Measurements from ENCODE around the gene RTN4R. TPM values are rescaled to one million over a fixed set of nuclear protein-coding genes. Genes with fewer than 3 reads are reported as not detected.

The RTN4R gene
- total RNA-seq, 1 donor from 2014 or later, result 2.9 TPM

DNA sequence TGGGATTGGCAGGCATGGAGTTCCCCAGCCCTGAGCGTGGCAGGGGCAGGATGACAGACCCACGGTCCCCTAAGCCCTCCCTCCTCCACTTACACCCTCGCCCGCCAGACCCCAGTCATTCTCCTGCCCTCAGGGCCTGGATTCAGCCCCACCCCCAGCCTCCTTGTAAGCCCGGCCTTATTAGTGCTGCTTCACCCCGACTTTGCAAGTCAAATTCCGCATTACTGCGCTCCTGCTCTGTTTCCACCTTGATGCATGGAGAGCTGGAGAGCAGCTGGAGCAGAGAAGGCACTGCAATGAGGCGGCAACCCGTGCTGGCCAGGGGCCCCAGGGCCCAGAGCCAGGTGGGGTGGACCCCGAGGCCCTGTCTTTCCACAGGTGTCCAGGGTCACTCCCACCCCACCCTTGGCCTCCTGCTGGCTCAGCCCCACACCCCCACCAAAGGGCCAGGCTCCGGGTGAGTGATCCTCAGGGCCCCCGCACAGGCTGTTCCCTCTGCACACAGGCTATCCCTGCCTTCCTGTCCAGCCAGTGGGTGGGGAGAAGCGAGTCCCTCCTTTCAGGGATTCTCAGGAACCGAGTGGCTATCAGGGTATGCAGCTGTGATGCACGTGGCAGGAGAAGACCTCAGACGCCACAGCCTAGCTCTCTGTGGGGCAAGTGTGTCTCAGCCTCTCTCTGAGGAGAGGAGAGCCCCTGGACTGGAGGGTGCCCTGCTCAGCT is 36.4 kb downstream of the RTN4R start:
- Mint-ChIP-seq H3K27me3 (ENCODE audit: low read depth, unreplicated experiment) (peaks cover 15% of the 10 kb centered on the region), H3K4me1 (ENCODE audit: low read depth, unreplicated experiment) (no peaks in the 10 kb centered on the region), H3K27ac (ENCODE audit: unreplicated experiment) (no peak overlapping the region), H3K9me3 (ENCODE audit: unreplicated experiment) (no peaks in the 10 kb centered on the region), H3K4me3 (ENCODE audit: unreplicated experiment) (no peak overlapping the region), H3K36me3 (ENCODE audit: low read depth, unreplicated experiment) (no peaks in the 10 kb centered on the region)
- Histone ChIP-seq H3K36me3 (ENCODE audit: insufficient read depth, low read length) (no peaks in the 10 kb centered on the region), H3K4me2 (ENCODE audit: low read length) (no peak overlapping the region), H2AFZ (ENCODE audit: low read depth, low read length) (no peak overlapping the region), H3K27ac (ENCODE audit: low read depth, low read length) (no peak overlapping the region), H3K27me3 (ENCODE audit: insufficient read depth, low read length) (peaks cover 10% of the 10 kb centered on the region), H3K4me1 (ENCODE audit: insufficient read depth, low read length) (no peaks in the 10 kb centered on the region), H4K20me1 (ENCODE audit: insufficient read depth, low read length) (no peaks in the 10 kb centered on the region), H3K9ac (ENCODE audit: low read length) (no peak overlapping the region), H3K79me2 (ENCODE audit: insufficient read depth, low read length) (no peaks in the 10 kb centered on the region), H3K9me3 (ENCODE audit: insufficient read depth, low read depth, low read length) (no peaks in the 10 kb centered on the region), H3K4me3 (ENCODE audit: insufficient read depth, low read depth, low read length) (no peak overlapping the region)
- FAIRE-seq, result no peak
- no peak for DNase-seq (ENCODE audit: low read depth)
- TF ChIP-seq, protein P1, sequence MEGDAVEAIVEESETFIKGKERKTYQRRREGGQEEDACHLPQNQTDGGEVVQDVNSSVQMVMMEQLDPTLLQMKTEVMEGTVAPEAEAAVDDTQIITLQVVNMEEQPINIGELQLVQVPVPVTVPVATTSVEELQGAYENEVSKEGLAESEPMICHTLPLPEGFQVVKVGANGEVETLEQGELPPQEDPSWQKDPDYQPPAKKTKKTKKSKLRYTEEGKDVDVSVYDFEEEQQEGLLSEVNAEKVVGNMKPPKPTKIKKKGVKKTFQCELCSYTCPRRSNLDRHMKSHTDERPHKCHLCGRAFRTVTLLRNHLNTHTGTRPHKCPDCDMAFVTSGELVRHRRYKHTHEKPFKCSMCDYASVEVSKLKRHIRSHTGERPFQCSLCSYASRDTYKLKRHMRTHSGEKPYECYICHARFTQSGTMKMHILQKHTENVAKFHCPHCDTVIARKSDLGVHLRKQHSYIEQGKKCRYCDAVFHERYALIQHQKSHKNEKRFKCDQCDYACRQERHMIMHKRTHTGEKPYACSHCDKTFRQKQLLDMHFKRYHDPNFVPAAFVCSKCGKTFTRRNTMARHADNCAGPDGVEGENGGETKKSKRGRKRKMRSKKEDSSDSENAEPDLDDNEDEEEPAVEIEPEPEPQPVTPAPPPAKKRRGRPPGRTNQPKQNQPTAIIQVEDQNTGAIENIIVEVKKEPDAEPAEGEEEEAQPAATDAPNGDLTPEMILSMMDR (IDR thresholded peaks at IDR 0.05; ENCODE audit: insufficient read depth, low read depth, low read length), result no peak
- TF ChIP-seq EZH2 (IDR thresholded peaks at IDR 0.05; ENCODE audit: insufficient read depth, low read length), result no peak

DNA sequence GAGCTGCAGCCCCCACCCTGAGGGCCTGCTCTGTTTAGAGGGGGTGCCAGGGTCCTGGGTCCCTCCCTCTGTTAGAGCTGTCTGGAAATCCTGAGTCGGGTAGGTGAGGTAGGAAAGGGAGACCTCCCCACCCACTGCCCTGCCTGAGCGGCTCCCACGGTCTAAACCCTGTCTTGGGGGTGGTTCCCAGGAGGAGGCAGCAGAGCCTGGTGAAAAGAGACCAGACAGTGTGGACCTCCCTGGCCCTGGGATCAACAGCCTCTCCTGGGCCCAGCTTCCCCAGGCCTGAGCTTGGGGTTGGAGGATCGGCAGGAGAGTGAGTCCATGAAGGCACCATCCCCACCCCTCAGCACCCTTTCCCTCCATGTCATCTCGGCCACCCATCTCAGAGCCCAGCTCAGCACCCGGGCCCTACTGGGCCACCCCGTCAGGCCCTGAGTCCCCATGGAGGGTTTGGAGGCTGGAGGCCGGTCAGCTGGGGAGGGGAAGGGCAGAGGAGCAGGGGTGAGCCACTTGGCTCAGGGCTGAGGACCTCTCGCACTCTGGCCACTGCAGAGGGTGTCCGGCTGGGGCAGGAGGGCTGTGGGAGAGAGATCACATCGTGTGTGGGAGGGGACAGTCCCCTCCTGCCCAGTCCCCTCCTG is 37.2 kb downstream of the RTN4R start:
- H3K36me3 Mint-ChIP-seq (ENCODE audit: low read depth, unreplicated experiment), result no peaks in the 10 kb centered on the region

More for the DNA sequence above, 37.2 kb downstream of the RTN4R start:
- Mint-ChIP-seq H3K9me3 (ENCODE audit: unreplicated experiment) (no peaks in the 10 kb centered on the region), H3K4me1 (ENCODE audit: low read depth, unreplicated experiment) (no peaks in the 10 kb centered on the region), H3K4me3 (ENCODE audit: unreplicated experiment) (no peak overlapping the region), H3K27me3 (ENCODE audit: low read depth, unreplicated experiment) (peaks cover 12% of the 10 kb centered on the region), H3K27ac (ENCODE audit: unreplicated experiment) (no peak overlapping the region)
- H4K20me1 ChIP-seq (ENCODE audit: insufficient read depth, low read length), result no peaks in the 10 kb centered on the region
- no peak overlapping the region for H3K9ac ChIP-seq (ENCODE audit: low read length)
- TF ChIP-seq, protein P1 (IDR thresholded peaks at IDR 0.05; ENCODE audit: insufficient read depth, low read depth, low read length), result no peak
- no peak for TF ChIP-seq EZH2 (IDR thresholded peaks at IDR 0.05; ENCODE audit: insufficient read depth, low read length)
- H3K27me3 ChIP-seq (ENCODE audit: insufficient read depth, low read length), result peaks cover 10% of the 10 kb centered on the region
- H2AFZ ChIP-seq (ENCODE audit: low read depth, low read length), result no peak overlapping the region
- FAIRE-seq, result no peak
- no peak overlapping the region for H3K4me2 ChIP-seq (ENCODE audit: low read length)
- no peaks in the 10 kb centered on the region for H3K9me3 ChIP-seq (ENCODE audit: insufficient read depth, low read depth, low read length)
- no peak overlapping the region for H3K4me3 ChIP-seq (ENCODE audit: insufficient read depth, low read depth, low read length)
- no peak overlapping the region for H3K27ac ChIP-seq (ENCODE audit: low read depth, low read length)
- H3K4me1 ChIP-seq (ENCODE audit: insufficient read depth, low read length), result no peaks in the 10 kb centered on the region
- H3K79me2 ChIP-seq (ENCODE audit: insufficient read depth, low read length), result no peaks in the 10 kb centered on the region
- no peaks in the 10 kb centered on the region for H3K36me3 ChIP-seq (ENCODE audit: insufficient read depth, low read length)
- DNase-seq (ENCODE audit: low read depth), result no peak
